HL-60 (cell line): Measurements from ENCODE around the gene MALAT1.
A peak's percentile ranks its signal among the peaks of the same experiment; 100 is the strongest.

Experiments
- DNase-seq, 2 experiments: peaks; one replicate each; pipeline ENCODE4 v3.0.0-alpha.2; 2010 to 2020; ENCODE audit warnings: low read depth in 1 of 2, low spot score in 1 of 2
- H3K27ac ChIP-seq: fragments of 250-450 bp; sonication (Bioruptor Pico); replicated peaks from 2 replicates; pipeline ENCODE4 v1.5.1; 2020; ENCODE audit warnings: mild to moderate bottlenecking, moderate library complexity
- H3K27me3 ChIP-seq: fragments of 250-450 bp; sonication (Bioruptor Pico); 2 replicates; pipeline ENCODE4 v1.5.1; 2021; ENCODE audit warnings: mild to moderate bottlenecking, moderate library complexity; ENCODE audit not compliant: insufficient read depth, poor library complexity, severe bottlenecking
- H3K4me3 ChIP-seq: replicated peaks from 2 replicates; pipeline ENCODE4 v1.5.1; 2011; ENCODE audit warnings: mild to moderate bottlenecking, control low read depth, low read length; ENCODE audit not compliant: insufficient read depth
- CTCF ChIP-seq: IDR thresholded peaks from one replicate; pipeline ENCODE4 v1.5.1; 2011; ENCODE audit warnings: low read length, control low read depth, inconsistent platforms; ENCODE audit not compliant: insufficient read depth
- GABPA ChIP-seq: IDR thresholded peaks from 2 replicates; pipeline ENCODE4 v1.6.1; 2012; ENCODE audit warnings: low read depth
- POLR2AphosphoS5 ChIP-seq: IDR thresholded peaks from 2 replicates; pipeline ENCODE4 v1.6.1; 2012; ENCODE audit warnings: low read depth
- REST ChIP-seq: IDR thresholded peaks from 2 replicates; pipeline ENCODE4 v1.6.1; 2012; ENCODE audit warnings: low read depth; ENCODE audit not compliant: insufficient replicate concordance
- SPI1 ChIP-seq: IDR thresholded peaks from 2 replicates; pipeline ENCODE4 v1.6.1; 2012; ENCODE audit warnings: low read depth, mild to moderate bottlenecking, borderline replicate concordance

MALAT1 gene

GRCh38 chr11:65486570-65487466 lies 12.0 kb upstream of the MALAT1 start:
- no peak for DNase-seq
- H3K4me3 ChIP-seq = no peak overlapping the region
- no peak for TF ChIP-seq POLR2AphosphoS5
- no peak for TF ChIP-seq GABPA
- no peak for TF ChIP-seq REST
- no peak for TF ChIP-seq CTCF
- no peak for TF ChIP-seq SPI1
- H3K27ac ChIP-seq = peak overlapping the region; percentile 60
- no peaks in the 10 kb centered on the region for H3K27me3 ChIP-seq

GRCh38 chr11:65487467-65488272 lies 11.2 kb upstream of the MALAT1 start:
- H3K4me3 ChIP-seq = no peak overlapping the region
- TF ChIP-seq POLR2AphosphoS5 (no peak), CTCF (no peak), REST (no peak), SPI1 (no peak), GABPA (no peak)
- peak; percentile 89 for DNase-seq
- peak overlapping the region; percentile 60 for H3K27ac ChIP-seq
- H3K27me3 ChIP-seq = no peaks in the 10 kb centered on the region

GRCh38 chr11:65488273-65489034 lies 10.4 kb upstream of the MALAT1 start:
- TF ChIP-seq SPI1 = no peak
- TF ChIP-seq REST = no peak
- Histone ChIP-seq H3K4me3 (no peak overlapping the region), H3K27me3 (no peaks in the 10 kb centered on the region), H3K27ac (no peak overlapping the region; the same call in 1 of the 2 replicates)
- no peak for DNase-seq
